Measurements from ENCODE around the gene VPS11. TPM values are rescaled to one million over a fixed set of nuclear protein-coding genes. Genes with fewer than 3 reads are reported as not detected.

The VPS11 gene
- total RNA-seq, 1 donor from 2014 or later = 23.0 TPM

- ATAC-seq (no peak), DNase-seq (no peak)
- intact Hi-C loops (cut with micrococcal nuclease) = no loop called here
Observed at GRCh38 chr11:119061256-119061655, 6.4 kb upstream of the VPS11 start.

GRCh38 chr11:119062779-119063178, 4.8 kb upstream of the VPS11 start:
- intact Hi-C loops (cut with micrococcal nuclease) = no loop called here
- DNase-seq (no peak), ATAC-seq (no peak)

GRCh38 chr11:119065369-119065768, 2.2 kb upstream of the VPS11 start:
- ATAC-seq (no peak), DNase-seq (no peak)
- intact Hi-C loops (cut with micrococcal nuclease) = no loop called here

- no peak for DNase-seq
- ATAC-seq = no peak
- intact Hi-C loops (cut with micrococcal nuclease) = no loop called here
Observed at GRCh38 chr11:119077839-119078238, 10.2 kb downstream of the VPS11 start.

GRCh38 chr11:119078675-119079420, 11.2 kb downstream of the VPS11 start:
- intact Hi-C loops (cut with micrococcal nuclease) = no loop called here
- no peak for ATAC-seq
- no peak for DNase-seq

- DNase-seq (no peak), ATAC-seq (no peak)
- intact Hi-C loops (cut with micrococcal nuclease) = no loop called here
Observed at GRCh38 chr11:119081682-119082260, 14.2 kb downstream of the VPS11 start.

GRCh38 chr11:119084663-119085436, 17.2 kb downstream of the VPS11 start, which contains the start of gene HMBS:
TSS of gene HMBS (plus strand) at chr11:119084881. CDS start at chr11:119085034, 153 bp downstream.
- DNase-seq (peak; percentile 96), ATAC-seq (peak; percentile 98)
- intact Hi-C loops (cut with micrococcal nuclease) = no loop called here

- ATAC-seq = no peak
- intact Hi-C loops (cut with micrococcal nuclease) = no loop called here
- DNase-seq = no peak
Observed at GRCh38 chr11:119085437-119085847, 17.8 kb downstream of the VPS11 start.

GRCh38 chr11:119087123-119087522, 19.5 kb downstream of the VPS11 start:
- ATAC-seq (no peak), DNase-seq (no peak)

GRCh38 chr11:119087747-119088241, 20.2 kb downstream of the VPS11 start:
- ATAC-seq (no peak), DNase-seq (no peak)
- intact Hi-C loops (cut with micrococcal nuclease) = no loop called here

More at GRCh38 chr11:119087123-119087522, 19.5 kb downstream of the VPS11 start:
- intact Hi-C loops (cut with micrococcal nuclease) = no loop called here

GRCh38 chr11:119088406-119088805, 20.8 kb downstream of the VPS11 start:
- ATAC-seq (no peak), DNase-seq (no peak)
- intact Hi-C loops (cut with micrococcal nuclease) = no loop called here

GRCh38 chr11:119089319-119089718, 21.7 kb downstream of the VPS11 start:
- intact Hi-C loops (cut with micrococcal nuclease) = no loop called here
- DNase-seq (no peak), ATAC-seq (no peak)

GRCh38 chr11:119091178-119091577, 23.6 kb downstream of the VPS11 start:
- ATAC-seq = no peak
- no peak for DNase-seq
- intact Hi-C loops (cut with micrococcal nuclease) = no loop called here

- intact Hi-C loops (cut with micrococcal nuclease) = no loop called here
- ATAC-seq (no peak), DNase-seq (no peak)
Observed at GRCh38 chr11:119091966-119092879, 24.6 kb downstream of the VPS11 start.

GRCh38 chr11:119092880-119093842, 25.5 kb downstream of the VPS11 start:
- no peak for ATAC-seq
- no peak for DNase-seq
- intact Hi-C loops (cut with micrococcal nuclease) = no loop called here

- ATAC-seq = peak; percentile 31
- intact Hi-C loops (cut with micrococcal nuclease) = no loop called here
- peak; percentile 58 for DNase-seq
Observed at GRCh38 chr11:119093942-119094815, 26.6 kb downstream of the VPS11 start.

- intact Hi-C loops (cut with micrococcal nuclease) = no loop called here
- peak; percentile 91 for DNase-seq
- peak; percentile 88 for ATAC-seq
Observed at GRCh38 chr11:119094816-119095065, 27.1 kb downstream of the VPS11 start.

All from left ventricle myocardium superior (tissue), 1 donor.